HepG2 (cell line): ENCODE results near the gene CBX6. TPM values are rescaled to one million over a fixed set of nuclear protein-coding genes. Genes with fewer than 3 reads are reported as not detected.

Experiments used
- ATAC-seq: fragments of 200-7000 bp; cut with Tn5 transposase; 3 replicates; pipeline ENCODE4 v1.9.1; 2020; ENCODE audit warnings: mild to moderate bottlenecking, moderate library complexity
- BruUV-seq: library from RNA; stranded (reverse); fragments of 400-500 nt; replicated peaks from 2 replicates; lab custom pipeline; 2021; lab: Mats Ljungman, UMichigan
- CTCF ChIA-PET: fragments of 300-600 bp; formaldehyde crosslinking; extraction: SDS; loops from one replicate; lab custom pipeline; 2021; ENCODE audit warnings: low total read pairs, inconsistent platforms, low intra/inter-chr PET ratio; lab: Yijun Ruan, JAX
- POLR2A ChIA-PET: fragments of 350-600 bp; sonication (Branson Sonifier 250); formaldehyde crosslinking; loops from one replicate; lab custom pipeline; 2020; ENCODE audit warnings: antibody characterized with exemption, inconsistent platforms; lab: Yijun Ruan, JAX
- DNase-seq: peaks from one replicate; pipeline ENCODE4 v3.0.0-alpha.2; 2015; ENCODE audit warnings: low spot score
- FAIRE-seq: peaks from 3 replicates; lab custom pipeline; 2011; peaks lifted over from hg19 to GRCh38; lab: Jason Lieb, UNC
- H2AFZ ChIP-seq: one replicate; pipeline ENCODE4 v1.6.1; 2011; ENCODE audit warnings: low read length, inconsistent platforms
- H3K27ac ChIP-seq: fragments of 300-600 bp; 3 replicates; pipeline ENCODE4 v1.8.0; 2011; ENCODE audit warnings: mixed run types, mild to moderate bottlenecking, mixed read lengths, low read length, inconsistent platforms; ENCODE audit not compliant: insufficient read depth; ENCODE audit errors: extremely low read length
- H3K27me3 ChIP-seq, 2 experiments: fragments of 200-600 bp in 1 of 2; 2 replicates in 1 of 2; 3 replicates in 1 of 2; pipeline versions ENCODE4 v1.6.0 to v1.8.0; 2011; ENCODE audit warnings: low read length in 2 of 2, mild to moderate bottlenecking in 2 of 2, moderate library complexity in 2 of 2, inconsistent platforms in 1 of 2; ENCODE audit not compliant: insufficient read depth in 2 of 2, control insufficient read depth in 1 of 2
- H3K36me3 ChIP-seq, 2 experiments: fragments of 200-600 bp in 1 of 2; replicated peaks in 1 of 2; 2 replicates in 1 of 2; 3 replicates in 1 of 2; pipeline versions ENCODE4 v1.5.1 to v1.8.0; 2011; ENCODE audit warnings: low read length in 2 of 2, inconsistent platforms in 1 of 2; ENCODE audit not compliant: insufficient read depth in 2 of 2, control insufficient read depth in 1 of 2
- H3K4me1 ChIP-seq: 2 replicates; pipeline ENCODE4 v1.5.1; 2012; ENCODE audit warnings: low read length, inconsistent platforms; ENCODE audit not compliant: insufficient read depth
- H3K4me2 ChIP-seq: 2 replicates; pipeline ENCODE4 v1.6.0; 2011; ENCODE audit warnings: low read depth, low read length, inconsistent platforms
- H3K4me3 ChIP-seq, 3 experiments: fragments of 200-600 bp in 1 of 3; sonication (generic), shearing (Covaris generic) in 1 of 3; replicated peaks in 1 of 3; 2 replicates each; pipeline ENCODE4 v1.5.1; 2011 to 2016; ENCODE audit warnings: low read length in 3 of 3, inconsistent platforms in 2 of 3, low read depth in 2 of 3, mild to moderate bottlenecking in 2 of 3, control low read depth in 1 of 3, mixed read lengths in 1 of 3; ENCODE audit not compliant: insufficient read depth in 1 of 3
- H3K79me2 ChIP-seq: one replicate; pipeline ENCODE4 v1.6.1; 2011; ENCODE audit warnings: low read length, inconsistent platforms; ENCODE audit not compliant: insufficient read depth
- H3K9ac ChIP-seq: 2 replicates; pipeline ENCODE4 v1.6.0; 2011; ENCODE audit warnings: mild to moderate bottlenecking, low read depth, low read length, inconsistent platforms; ENCODE audit not compliant: insufficient read depth
- H3K9me3 ChIP-seq: 2 replicates; pipeline ENCODE4 v1.5.1; 2012; ENCODE audit warnings: mild to moderate bottlenecking, low read length
- H4K20me1 ChIP-seq: 2 replicates; pipeline ENCODE4 v1.6.0; 2011; ENCODE audit warnings: inconsistent platforms, mild to moderate bottlenecking, low read length, moderate library complexity; ENCODE audit not compliant: insufficient read depth
- CBX5 ChIP-seq: sonication (generic); formaldehyde crosslinking; IDR thresholded peaks from 2 replicates; pipeline ENCODE4 v1.4.0; 2020; ENCODE audit warnings: missing genetic modification reagents, borderline replicate concordance
- ETV5 ChIP-seq: IDR thresholded peaks from 2 replicates; pipeline ENCODE4 v1.6.1; 2018; ENCODE audit warnings: missing biosample characterization, missing genetic modification reagents, inconsistent platforms, borderline replicate concordance
- HCFC1 ChIP-seq: fragments of 150-350 bp; IDR thresholded peaks from 2 replicates; pipeline ENCODE4 v1.6.1; 2014; ENCODE audit warnings: low read depth, low read length
- KAT8 ChIP-seq: IDR thresholded peaks from 2 replicates; pipeline ENCODE4 v1.6.1; 2016; ENCODE audit warnings: missing genetic modification reagents, missing compliant biosample characterization
- KDM3A ChIP-seq: IDR thresholded peaks from 2 replicates; pipeline ENCODE4 v1.6.1; 2018; ENCODE audit warnings: low read depth, missing compliant biosample characterization
- MED1 ChIP-seq: sonication (generic); formaldehyde crosslinking; IDR thresholded peaks from 2 replicates; pipeline ENCODE4 v1.4.0; 2020; ENCODE audit warnings: missing genetic modification reagents
- SMYD3 ChIP-seq: sonication (generic); formaldehyde crosslinking; IDR thresholded peaks from 2 replicates; pipeline ENCODE4 v1.8.1; 2023; ENCODE audit warnings: mild to moderate bottlenecking, missing genetic modification reagents
- ZBTB1 ChIP-seq: sonication (generic); formaldehyde crosslinking; IDR thresholded peaks from 2 replicates; pipeline ENCODE4 v1.4.0; 2020; ENCODE audit warnings: missing genetic modification reagents, borderline replicate concordance
- ZC3H4 ChIP-seq: sonication (generic); formaldehyde crosslinking; IDR thresholded peaks from 2 replicates; pipeline ENCODE4 v1.4.0; 2020; ENCODE audit warnings: missing genetic modification reagents, borderline replicate concordance
- ZNF17 ChIP-seq: sonication (generic); formaldehyde crosslinking; IDR thresholded peaks from 2 replicates; pipeline ENCODE4 v1.5.0; 2020; ENCODE audit warnings: mild to moderate bottlenecking, missing genetic modification reagents
- ZNF207 ChIP-seq: fragments of 450-650 bp; IDR thresholded peaks from 2 replicates; pipeline ENCODE4 v1.6.1; 2016; ENCODE audit warnings: antibody characterized with exemption, borderline replicate concordance
- ZNF274 ChIP-seq: sonication (generic); formaldehyde crosslinking; IDR thresholded peaks from 2 replicates; pipeline ENCODE4 v1.5.1; 2020; ENCODE audit warnings: mild to moderate bottlenecking, missing genetic modification reagents
- ZNF430 ChIP-seq: sonication (generic); formaldehyde crosslinking; IDR thresholded peaks from 2 replicates; pipeline ENCODE4 v1.9.0; 2021; ENCODE audit warnings: mild to moderate bottlenecking, missing genetic modification reagents
- ZNF484 ChIP-seq: sonication (generic); formaldehyde crosslinking; IDR thresholded peaks from 2 replicates; pipeline ENCODE4 v1.5.1; 2020; ENCODE audit warnings: mild to moderate bottlenecking, low read depth, missing genetic modification reagents, borderline replicate concordance
- ZNF550 ChIP-seq: sonication (generic); formaldehyde crosslinking; IDR thresholded peaks from 2 replicates; pipeline ENCODE4 v1.4.0; 2020; ENCODE audit warnings: mild to moderate bottlenecking, missing genetic modification reagents, borderline replicate concordance
- ZNF598 ChIP-seq: sonication (generic); formaldehyde crosslinking; IDR thresholded peaks from 2 replicates; pipeline ENCODE4 v1.5.1; 2020; ENCODE audit warnings: mild to moderate bottlenecking, missing genetic modification reagents, borderline replicate concordance
- ZNF737 ChIP-seq: sonication (generic); formaldehyde crosslinking; IDR thresholded peaks from 2 replicates; pipeline ENCODE4 v1.5.0; 2020; ENCODE audit warnings: missing genetic modification reagents, mild to moderate bottlenecking, borderline replicate concordance
- WGBS: methylation state at CpG from one replicate; pipeline ENCODE4 v1.1.6; 2017; ENCODE audit warnings: low lambda C conversion rate; 5-methylcytosine and 5-hydroxymethylcytosine counted together
- in situ Hi-C: cut with HindIII; loops from 2 replicates; pipeline ENCODE4 v1.10.0; 2017; ENCODE audit warnings: low pct_unique_long_range_greater_than_20kb; ENCODE audit not compliant: extremely low pct_ligation_motif_present
- intact Hi-C: fragments of 100-400 bp; cut with micrococcal nuclease; formaldehyde crosslinking; loops from one replicate; pipeline ENCODE4 v1.10.0; 2022; ENCODE audit not compliant: unreplicated experiment
- polyA plus RNA-seq, 8 experiments: library from polyadenylated mRNA; depleted of rRNA in 3 of 8; stranded (reverse) in 7 of 8; unstranded in 1 of 8; fragments of >200 nt; fragmentation: Illumina TruSeq in 4 of 8; extraction: Trizol in 4 of 8; gene quantifications; 2 replicates each; pipeline versions ENCODE4 v1.2.1 to v1.2.3, GENCODE V29; 2011 to 2016; ENCODE audit warnings: low read depth in 4 of 8, missing spikeins in 1 of 8, mixed read lengths in 1 of 8; ENCODE audit not compliant: insufficient read depth in 1 of 8
- total RNA-seq, 5 experiments: library from RNA; depleted of rRNA; stranded (reverse); fragments of >200 nt; fragmentation: Illumina TruSeq; extraction: Trizol; gene quantifications; 2 replicates each; pipeline ENCODE4 v1.2.3, GENCODE V29; 2016; ENCODE audit warnings: low read depth in 1 of 5
- TF ChIP-seq, protein P1 (sequence below): sonication (generic); formaldehyde crosslinking; IDR thresholded peaks from 2 replicates; pipeline ENCODE4 v1.4.0; 2020; ENCODE audit warnings: missing genetic modification reagents

The CBX6 gene
- total and polyA plus RNA-seq, 2 of the 13 experiments (the other 11 are each of a cell fraction or from before 2014, with no cell fraction given), result 1.7 to 6.5 TPM

DNA sequence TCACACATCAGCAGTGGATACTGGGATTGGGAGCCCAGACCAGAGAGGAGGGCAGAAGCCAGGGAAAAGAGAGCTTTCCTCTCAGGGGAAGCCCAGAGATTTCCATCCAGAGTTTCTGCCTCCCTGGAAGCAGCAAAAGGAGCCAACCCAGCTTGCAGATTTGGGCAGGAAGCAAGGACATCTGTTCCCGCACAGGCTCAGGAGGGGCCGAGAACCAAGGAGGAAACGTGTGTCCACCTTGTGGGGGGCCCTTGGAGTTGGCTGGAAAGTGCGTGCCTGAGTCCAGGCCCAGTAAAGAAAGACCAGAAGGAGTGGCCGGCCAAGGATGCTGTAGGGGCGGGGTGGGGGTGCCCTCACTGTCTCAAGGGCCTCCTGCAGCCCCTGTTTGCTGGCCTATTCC lies 22.2 kb downstream of the CBX6 start (continued):
- TF ChIP-seq, protein P1, sequence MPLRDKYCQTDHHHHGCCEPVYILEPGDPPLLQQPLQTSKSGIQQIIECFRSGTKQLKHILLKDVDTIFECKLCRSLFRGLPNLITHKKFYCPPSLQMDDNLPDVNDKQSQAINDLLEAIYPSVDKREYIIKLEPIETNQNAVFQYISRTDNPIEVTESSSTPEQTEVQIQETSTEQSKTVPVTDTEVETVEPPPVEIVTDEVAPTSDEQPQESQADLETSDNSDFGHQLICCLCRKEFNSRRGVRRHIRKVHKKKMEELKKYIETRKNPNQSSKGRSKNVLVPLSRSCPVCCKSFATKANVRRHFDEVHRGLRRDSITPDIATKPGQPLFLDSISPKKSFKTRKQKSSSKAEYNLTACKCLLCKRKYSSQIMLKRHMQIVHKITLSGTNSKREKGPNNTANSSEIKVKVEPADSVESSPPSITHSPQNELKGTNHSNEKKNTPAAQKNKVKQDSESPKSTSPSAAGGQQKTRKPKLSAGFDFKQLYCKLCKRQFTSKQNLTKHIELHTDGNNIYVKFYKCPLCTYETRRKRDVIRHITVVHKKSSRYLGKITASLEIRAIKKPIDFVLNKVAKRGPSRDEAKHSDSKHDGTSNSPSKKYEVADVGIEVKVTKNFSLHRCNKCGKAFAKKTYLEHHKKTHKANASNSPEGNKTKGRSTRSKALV (CRISPR knock-in tag), result no peak
- no peak for TF ChIP-seq ZNF598 (CRISPR knock-in tag)
- no peak for TF ChIP-seq ZBTB1 (CRISPR knock-in tag)
- TF ChIP-seq HCFC1, result no peak

DNA sequence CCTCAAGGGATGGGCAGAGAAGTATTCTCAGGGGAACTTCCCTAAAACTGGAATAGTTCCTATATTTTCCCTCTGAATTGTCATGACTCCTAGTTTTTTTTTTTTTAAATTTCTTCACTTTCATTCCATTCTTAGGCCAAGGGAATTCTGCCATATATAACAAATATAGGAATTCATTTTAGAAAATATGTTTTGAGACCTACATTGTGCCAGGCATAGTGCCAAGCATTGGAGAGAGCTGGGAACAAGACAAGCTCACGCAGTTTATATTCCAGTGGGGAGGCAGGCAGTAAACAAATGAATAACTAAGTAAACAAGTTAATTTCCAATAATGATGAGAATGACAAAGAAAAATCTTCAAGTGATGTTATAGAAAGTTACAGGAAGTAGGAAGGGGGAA lies 25.6 kb downstream of the CBX6 start:
- POLR2A ChIA-PET, result no interaction called here

More for the DNA sequence above, 25.6 kb downstream of the CBX6 start:
- H3K9me3 ChIP-seq, result no peaks in the 10 kb centered on the region
- no peaks in the 10 kb centered on the region for H3K79me2 ChIP-seq
- in situ Hi-C loops, result no loop called here
- CTCF ChIA-PET, result no interaction called here
- H3K4me2 ChIP-seq, result no peak overlapping the region
- ATAC-seq (no peak), FAIRE-seq (no peak)
- no peak overlapping the region for H3K4me3 ChIP-seq
- H2AFZ ChIP-seq, result no peak overlapping the region
- peaks cover 5 to 40% of the 10 kb centered on the region in 2 experiments; a peak in 4 of 5 replicates for H3K27me3 ChIP-seq
- WGBS, result 47% methylated on average over 1 of the region's 1 CpG
- TF ChIP-seq ZNF550 (CRISPR knock-in tag) (no peak), ZNF484 (CRISPR knock-in tag) (no peak), KDM3A (CRISPR knock-in tag) (no peak), ZC3H4 (no peak), SMYD3 (no peak), CBX5 (CRISPR knock-in tag) (no peak), KAT8 (CRISPR knock-in tag) (no peak), ZNF17 (CRISPR knock-in tag) (no peak), ETV5 (CRISPR knock-in tag) (no peak), ZNF737 (CRISPR knock-in tag) (no peak), ZNF207 (no peak), ZNF430 (CRISPR knock-in tag) (no peak), ZNF274 (CRISPR knock-in tag) (no peak), MED1 (CRISPR knock-in tag) (no peak)
- TF ChIP-seq, all 625 proteins: peak for 0
- peaks cover 55% of the 10 kb centered on the region for H3K4me1 ChIP-seq
- H3K27ac ChIP-seq, result no peak overlapping the region
- H3K36me3 ChIP-seq, result no peaks in the 10 kb centered on the region
- H4K20me1 ChIP-seq, result no peaks in the 10 kb centered on the region
- DNase-seq, result no peak
- no peak overlapping the region for H3K9ac ChIP-seq
- intact Hi-C loops, result loop anchor here (10.0 kb wide), 1 partner anchor 82 kb away; no protein-coding TSS in a partner anchor
- BruUV-seq, result no TSS peak
